Fibroblast of skin of left quadriceps (primary cell): ENCODE data around the gene CDYL2.
A peak's percentile ranks its signal among the peaks of the same experiment; 100 is the strongest.

Experiments used
- DNase-seq, 2 experiments: peaks; one replicate each; pipeline ENCODE4 v3.0.0-alpha.2; 2013; ENCODE audit warnings: low read depth in 2 of 2

Gene CDYL2

GRCh38 chr16:80601182-80601581, 203.2 kb downstream of the CDYL2 start:
- no peak for DNase-seq

GRCh38 chr16:80599466-80599865, 204.9 kb downstream of the CDYL2 start:
- DNase-seq = peak in 1 of 2 experiments; percentile 6

GRCh38 chr16:80596507-80597207, 207.7 kb downstream of the CDYL2 start:
- DNase-seq = no peak

GRCh38 chr16:80594756-80595155, 209.6 kb downstream of the CDYL2 start:
- no peak for DNase-seq

- DNase-seq = no peak
Measured at GRCh38 chr16:80592273-80592672, 212.1 kb downstream of the CDYL2 start.

GRCh38 chr16:80591071-80591915, 213.1 kb downstream of the CDYL2 start:
- DNase-seq = no peak

- DNase-seq = no peak
Measured at GRCh38 chr16:80587071-80587470, 217.3 kb downstream of the CDYL2 start.

GRCh38 chr16:80586476-80586875, 217.9 kb downstream of the CDYL2 start:
- DNase-seq = no peak

GRCh38 chr16:80585764-80586163, 218.6 kb downstream of the CDYL2 start:
- no peak for DNase-seq

GRCh38 chr16:80583466-80583865, 220.9 kb downstream of the CDYL2 start:
- DNase-seq = peak; percentile 41 to 44

GRCh38 chr16:80580109-80580832, 224.1 kb downstream of the CDYL2 start:
- peak; percentile 29 to 32 for DNase-seq

- DNase-seq = no peak
Measured at GRCh38 chr16:80577485-80578280, 226.7 kb downstream of the CDYL2 start.

GRCh38 chr16:80576343-80576912, 228.0 kb downstream of the CDYL2 start:
- DNase-seq = no peak

GRCh38 chr16:80573700-80574120, 230.7 kb downstream of the CDYL2 start:
- no peak for DNase-seq

GRCh38 chr16:80570106-80570478, 234.3 kb downstream of the CDYL2 start:
- DNase-seq = no peak

- peak; percentile 14 to 44 for DNase-seq
Measured at GRCh38 chr16:80569440-80570105, 234.8 kb downstream of the CDYL2 start.

GRCh38 chr16:80564394-80564793, 240.0 kb downstream of the CDYL2 start:
- DNase-seq = no peak

- no peak for DNase-seq
Measured at GRCh38 chr16:80563066-80563465, 241.3 kb downstream of the CDYL2 start.

- DNase-seq = no peak
Measured at GRCh38 chr16:80559369-80559768, 245.0 kb downstream of the CDYL2 start.

- DNase-seq = no peak
Measured at GRCh38 chr16:80557037-80557436, 247.4 kb downstream of the CDYL2 start.

- DNase-seq = no peak
Measured at GRCh38 chr16:80556481-80556880, 247.9 kb downstream of the CDYL2 start.
